Measurements from ENCODE around the gene AMER2. TPM values are rescaled to one million over a fixed set of nuclear protein-coding genes. Genes with fewer than 3 reads are reported as not detected.
"Not testable (repeated sequence)": the region's sequence is repeated elsewhere in the genome, so short reads cannot be mapped to it uniquely, and the experiment has no call there.

AMER2 gene
- total RNA-seq, 2 experiments from 2014 or later, result not detected

- no peak for DNase-seq
- Mint-ChIP-seq H3K27me3 (peaks cover 63% of the 10 kb centered on the region), H3K4me3 (no peak overlapping the region), H3K27ac (no peak overlapping the region), H3K36me3 (no peaks in the 10 kb centered on the region), H3K4me1 (peaks cover 12% of the 10 kb centered on the region), H3K9me3 (peaks cover 6% of the 10 kb centered on the region)
- POLR2A ChIA-PET, result no interaction called here
- ATAC-seq (ENCODE audit: low read depth), result no peak
These were observed 3.3 kb upstream of the AMER2 start for GRCh38 chr13:25175431-25175830.

- no peak overlapping the region for H3K4me3 Mint-ChIP-seq
- H3K36me3 Mint-ChIP-seq, result no peaks in the 10 kb centered on the region
- peaks cover 6% of the 10 kb centered on the region for H3K9me3 Mint-ChIP-seq
- no peak for ATAC-seq (ENCODE audit: low read depth)
- peaks cover 11% of the 10 kb centered on the region for H3K4me1 Mint-ChIP-seq
- POLR2A ChIA-PET, result no interaction called here
- no peak for DNase-seq
- H3K27ac Mint-ChIP-seq, result no peak overlapping the region
- peaks cover 64% of the 10 kb centered on the region for H3K27me3 Mint-ChIP-seq
These were observed 2.9 kb upstream of the AMER2 start for GRCh38 chr13:25175026-25175425.

- peaks cover 10% of the 10 kb centered on the region for H3K4me1 Mint-ChIP-seq
- DNase-seq (no peak), ATAC-seq (ENCODE audit: low read depth) (no peak)
- no peak overlapping the region for H3K27ac Mint-ChIP-seq
- H3K9me3 Mint-ChIP-seq, result peaks cover 3% of the 10 kb centered on the region
- POLR2A ChIA-PET, result no interaction called here
- peaks cover 66% of the 10 kb centered on the region for H3K27me3 Mint-ChIP-seq
- H3K36me3 Mint-ChIP-seq, result no peaks in the 10 kb centered on the region
- H3K4me3 Mint-ChIP-seq, result no peak overlapping the region
These were observed 2.2 kb upstream of the AMER2 start for GRCh38 chr13:25174304-25174703.

GRCh38 chr13:25172303-25172630 lies 179 bp upstream of the AMER2 start:
- H3K4me3 Mint-ChIP-seq, result no peak overlapping the region

GRCh38 chr13:25171170-25171516 lies 945 bp downstream of the AMER2 start:
- Mint-ChIP-seq H3K9me3 (no peaks in the 10 kb centered on the region), H3K4me1 (peaks cover 10% of the 10 kb centered on the region), H3K36me3 (no peaks in the 10 kb centered on the region), H3K27me3 (peaks cover 75% of the 10 kb centered on the region), H3K4me3 (peak overlapping the region; percentile 50), H3K27ac (no peak overlapping the region)
- no peak for ATAC-seq (ENCODE audit: low read depth)
- POLR2A ChIA-PET, result no interaction called here
- DNase-seq, result no peak

More at GRCh38 chr13:25172303-25172630, 179 bp upstream of the AMER2 start:
- DNase-seq, result no peak
- no peak for ATAC-seq (ENCODE audit: low read depth)
- Mint-ChIP-seq H3K4me1 (peaks cover 10% of the 10 kb centered on the region), H3K36me3 (no peaks in the 10 kb centered on the region), H3K9me3 (no peaks in the 10 kb centered on the region), H3K27ac (no peak overlapping the region), H3K27me3 (peaks cover 67% of the 10 kb centered on the region)
- POLR2A ChIA-PET, result no interaction called here

- H3K9me3 Mint-ChIP-seq, result no peaks in the 10 kb centered on the region
- no peak overlapping the region for H3K4me3 Mint-ChIP-seq
- POLR2A ChIA-PET, result no interaction called here
- no peaks in the 10 kb centered on the region for H3K36me3 Mint-ChIP-seq
- no peak overlapping the region for H3K27ac Mint-ChIP-seq
- peaks cover 10% of the 10 kb centered on the region for H3K4me1 Mint-ChIP-seq
- ATAC-seq (ENCODE audit: low read depth) (peak; percentile 30), DNase-seq (peak; percentile 29)
- H3K27me3 Mint-ChIP-seq, result peaks cover 75% of the 10 kb centered on the region
These were observed 1.5 kb downstream of the AMER2 start for GRCh38 chr13:25170554-25171111.

GRCh38 chr13:25169951-25170553 lies 2.0 kb downstream of the AMER2 start:
- H3K27ac Mint-ChIP-seq, result no peak overlapping the region
- POLR2A ChIA-PET, result no interaction called here
- no peak overlapping the region for H3K4me3 Mint-ChIP-seq
- ATAC-seq (ENCODE audit: low read depth) (no peak), DNase-seq (no peak)
- peaks cover 75% of the 10 kb centered on the region for H3K27me3 Mint-ChIP-seq
- H3K36me3 Mint-ChIP-seq, result no peaks in the 10 kb centered on the region
- H3K9me3 Mint-ChIP-seq, result no peaks in the 10 kb centered on the region
- peaks cover 10% of the 10 kb centered on the region for H3K4me1 Mint-ChIP-seq

- no peaks in the 10 kb centered on the region for H3K9me3 Mint-ChIP-seq
- H3K4me1 Mint-ChIP-seq, result peaks cover 10% of the 10 kb centered on the region
- peaks cover 69% of the 10 kb centered on the region for H3K27me3 Mint-ChIP-seq
- DNase-seq, result no peak
- no peak overlapping the region for H3K4me3 Mint-ChIP-seq
- no peak for ATAC-seq (ENCODE audit: low read depth)
- H3K36me3 Mint-ChIP-seq, result no peaks in the 10 kb centered on the region
- H3K27ac Mint-ChIP-seq, result no peak overlapping the region
- POLR2A ChIA-PET, result no interaction called here
These were observed 2.7 kb downstream of the AMER2 start for GRCh38 chr13:25169356-25169755.

GRCh38 chr13:25168790-25169189 lies 3.3 kb downstream of the AMER2 start:
- peaks cover 9% of the 10 kb centered on the region for H3K4me1 Mint-ChIP-seq
- H3K27me3 Mint-ChIP-seq, result peaks cover 64% of the 10 kb centered on the region
- H3K9me3 Mint-ChIP-seq, result no peaks in the 10 kb centered on the region
- no peaks in the 10 kb centered on the region for H3K36me3 Mint-ChIP-seq
- H3K27ac Mint-ChIP-seq, result no peak overlapping the region
- DNase-seq (no peak), ATAC-seq (ENCODE audit: low read depth) (no peak)
- H3K4me3 Mint-ChIP-seq, result no peak overlapping the region
- POLR2A ChIA-PET, result no interaction called here

- no peak overlapping the region for H3K4me3 Mint-ChIP-seq
- H3K27ac Mint-ChIP-seq, result no peak overlapping the region
- peaks cover 53% of the 10 kb centered on the region for H3K27me3 Mint-ChIP-seq
- no peak for DNase-seq
- no peaks in the 10 kb centered on the region for H3K36me3 Mint-ChIP-seq
- no peak for ATAC-seq (ENCODE audit: low read depth)
- POLR2A ChIA-PET, result no interaction called here
- peaks cover 9% of the 10 kb centered on the region for H3K4me1 Mint-ChIP-seq
- H3K9me3 Mint-ChIP-seq, result no peaks in the 10 kb centered on the region
These were observed 4.5 kb downstream of the AMER2 start for GRCh38 chr13:25167382-25168174.

GRCh38 chr13:25166306-25166705 lies 5.8 kb downstream of the AMER2 start:
- Mint-ChIP-seq H3K36me3 (no peaks in the 10 kb centered on the region), H3K27me3 (peaks cover 42% of the 10 kb centered on the region), H3K9me3 (no peaks in the 10 kb centered on the region), H3K4me1 (peaks cover 2% of the 10 kb centered on the region), H3K4me3 (no peak overlapping the region), H3K27ac (no peak overlapping the region)
- ATAC-seq (ENCODE audit: low read depth) (no peak), DNase-seq (no peak)
- POLR2A ChIA-PET, result no interaction called here

GRCh38 chr13:25165663-25166062 lies 6.4 kb downstream of the AMER2 start:
- POLR2A ChIA-PET, result no interaction called here
- Mint-ChIP-seq H3K9me3 (no peaks in the 10 kb centered on the region), H3K36me3 (no peaks in the 10 kb centered on the region), H3K4me3 (no peak overlapping the region), H3K27me3 (peaks cover 45% of the 10 kb centered on the region), H3K27ac (no peak overlapping the region), H3K4me1 (no peaks in the 10 kb centered on the region)
- ATAC-seq (ENCODE audit: low read depth) (no peak), DNase-seq (no peak)

GRCh38 chr13:25165163-25165562 lies 6.9 kb downstream of the AMER2 start:
- H3K9me3 Mint-ChIP-seq; POLR2A ChIA-PET; H3K27ac Mint-ChIP-seq; DNase-seq; H3K4me1 Mint-ChIP-seq; H3K4me3 Mint-ChIP-seq; H3K36me3 Mint-ChIP-seq; ATAC-seq (ENCODE audit: low read depth): not testable (repeated sequence)
- H3K27me3 Mint-ChIP-seq, result peaks cover 42% of the 10 kb centered on the region

GRCh38 chr13:25157681-25158080 lies 14.4 kb downstream of the AMER2 start:
- H3K4me3 Mint-ChIP-seq, result no peak overlapping the region
- H3K27ac Mint-ChIP-seq, result no peak overlapping the region

More at GRCh38 chr13:25157681-25158080, 14.4 kb downstream of the AMER2 start:
- no peaks in the 10 kb centered on the region for H3K9me3 Mint-ChIP-seq
- no peaks in the 10 kb centered on the region for H3K36me3 Mint-ChIP-seq
- no peak for ATAC-seq (ENCODE audit: low read depth)
- no peaks in the 10 kb centered on the region for H3K4me1 Mint-ChIP-seq
- no peak for DNase-seq
- peaks cover 9% of the 10 kb centered on the region for H3K27me3 Mint-ChIP-seq
- POLR2A ChIA-PET, result no interaction called here
